ENCODE data around the gene TMEM63A. TPM values are rescaled to one million over a fixed set of nuclear protein-coding genes. Genes with fewer than 3 reads are reported as not detected.

Gene TMEM63A
- total RNA-seq, 1 donor from 2014 or later = 75.7 TPM

DNA sequence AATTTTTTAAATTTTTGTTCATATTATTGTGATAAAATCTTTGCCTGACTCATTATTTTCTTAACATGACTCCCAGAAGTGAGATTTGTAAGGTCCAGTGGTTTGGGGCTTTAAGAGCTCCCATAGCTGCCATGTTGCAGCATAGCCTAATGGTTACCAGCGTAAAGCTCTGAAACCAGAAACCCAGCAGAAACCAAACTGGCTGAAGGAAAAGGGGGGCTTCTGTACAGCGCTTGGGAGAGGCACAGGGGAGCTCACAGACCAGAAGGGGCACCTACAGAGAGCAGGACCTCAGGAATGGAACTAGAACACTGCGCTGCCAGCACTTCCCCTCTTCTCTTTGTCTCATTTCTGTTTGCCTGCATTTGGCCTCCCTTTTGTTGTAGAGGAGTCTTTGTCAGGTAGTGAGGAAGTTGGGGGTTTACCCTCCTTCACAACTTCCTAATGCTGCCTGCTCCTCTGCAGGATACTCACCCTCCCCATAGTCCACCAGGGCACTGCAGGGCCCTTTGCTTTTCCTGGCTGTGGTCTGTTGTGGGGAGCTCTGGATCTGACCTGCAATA, 44.5 kb upstream of the TMEM63A start:
- Mint-ChIP-seq H3K36me3 (no peaks in the 10 kb centered on the region), H3K27me3 (ENCODE audit: low read depth) (no peaks in the 10 kb centered on the region), H3K4me1 (peaks cover 16% of the 10 kb centered on the region), H3K9me3 (no peaks in the 10 kb centered on the region), H3K27ac (no peak overlapping the region), H3K4me3 (no peak overlapping the region)
- TF ChIP-seq, protein P1, sequence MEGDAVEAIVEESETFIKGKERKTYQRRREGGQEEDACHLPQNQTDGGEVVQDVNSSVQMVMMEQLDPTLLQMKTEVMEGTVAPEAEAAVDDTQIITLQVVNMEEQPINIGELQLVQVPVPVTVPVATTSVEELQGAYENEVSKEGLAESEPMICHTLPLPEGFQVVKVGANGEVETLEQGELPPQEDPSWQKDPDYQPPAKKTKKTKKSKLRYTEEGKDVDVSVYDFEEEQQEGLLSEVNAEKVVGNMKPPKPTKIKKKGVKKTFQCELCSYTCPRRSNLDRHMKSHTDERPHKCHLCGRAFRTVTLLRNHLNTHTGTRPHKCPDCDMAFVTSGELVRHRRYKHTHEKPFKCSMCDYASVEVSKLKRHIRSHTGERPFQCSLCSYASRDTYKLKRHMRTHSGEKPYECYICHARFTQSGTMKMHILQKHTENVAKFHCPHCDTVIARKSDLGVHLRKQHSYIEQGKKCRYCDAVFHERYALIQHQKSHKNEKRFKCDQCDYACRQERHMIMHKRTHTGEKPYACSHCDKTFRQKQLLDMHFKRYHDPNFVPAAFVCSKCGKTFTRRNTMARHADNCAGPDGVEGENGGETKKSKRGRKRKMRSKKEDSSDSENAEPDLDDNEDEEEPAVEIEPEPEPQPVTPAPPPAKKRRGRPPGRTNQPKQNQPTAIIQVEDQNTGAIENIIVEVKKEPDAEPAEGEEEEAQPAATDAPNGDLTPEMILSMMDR (IDR thresholded peaks at IDR 0.05; ENCODE audit: unreplicated experiment) = no peak
- no peak for DNase-seq (ENCODE audit: low spot score in 2 of 2, unreplicated experiment in 2 of 2)

DNA sequence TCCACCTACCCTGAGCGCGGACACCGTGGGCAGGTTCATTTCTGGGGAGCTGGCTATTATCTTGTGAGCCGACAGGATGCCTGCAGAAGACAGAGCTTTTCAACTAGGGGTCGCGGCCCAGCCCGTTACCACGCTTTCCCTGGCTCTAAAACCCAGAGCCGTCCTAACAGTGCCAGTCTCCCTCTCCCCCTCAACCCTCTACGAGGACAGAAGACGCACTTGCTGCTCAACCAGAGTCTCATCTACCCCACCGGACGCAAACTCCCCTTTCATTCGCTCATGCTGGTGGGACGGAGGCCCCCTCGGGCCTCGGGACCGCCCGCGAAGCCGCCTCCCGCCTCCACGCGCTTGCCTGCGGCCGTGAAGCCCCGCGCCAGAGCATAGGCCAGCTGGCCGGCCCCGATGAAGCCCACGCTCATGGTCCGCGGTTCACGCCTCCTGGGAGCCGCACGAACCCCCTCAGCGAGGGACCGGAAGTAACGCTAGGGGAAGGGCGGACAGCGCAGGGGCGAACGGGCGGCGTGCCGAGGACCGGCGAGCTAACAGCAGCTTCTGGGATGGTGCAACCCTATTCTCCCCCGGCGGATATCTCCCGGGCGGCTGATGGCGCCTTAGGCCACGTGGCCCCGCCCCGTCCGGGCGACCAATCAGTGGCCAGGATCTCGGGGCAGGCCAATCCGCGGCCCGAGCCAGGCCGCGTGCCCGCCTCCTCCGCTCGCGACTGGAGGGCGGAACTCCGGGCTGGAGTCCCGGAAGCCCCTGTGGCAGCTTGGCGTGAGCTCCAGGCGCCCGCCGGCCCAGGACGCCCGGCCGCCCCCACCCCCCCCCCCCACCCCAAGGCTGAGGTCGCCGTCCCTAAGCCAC, 41.7 kb upstream of the TMEM63A start, which contains the start of gene PYCR2:
Gene PYCR2 (minus strand): TSS at position 559 of the 864 bp plus-strand sequence. CDS start 140 bp downstream, at position 419.
- Mint-ChIP-seq H3K27me3 (ENCODE audit: low read depth) (no peaks in the 10 kb centered on the region), H3K4me3 (peak within 1 kb of the TSS; percentile 90), H3K27ac (peak within 1 kb of the TSS; percentile 95), H3K9me3 (no peaks in the 10 kb centered on the region), H3K36me3 (peaks cover 8% of the 10 kb centered on the region), H3K4me1 (peaks cover 11% of the 10 kb centered on the region)
- peak; percentile 92 to 96 for DNase-seq (ENCODE audit: low spot score in 2 of 2, unreplicated experiment in 2 of 2)
- TF ChIP-seq, protein P1 (IDR thresholded peaks at IDR 0.05; ENCODE audit: unreplicated experiment) = no peak

DNA sequence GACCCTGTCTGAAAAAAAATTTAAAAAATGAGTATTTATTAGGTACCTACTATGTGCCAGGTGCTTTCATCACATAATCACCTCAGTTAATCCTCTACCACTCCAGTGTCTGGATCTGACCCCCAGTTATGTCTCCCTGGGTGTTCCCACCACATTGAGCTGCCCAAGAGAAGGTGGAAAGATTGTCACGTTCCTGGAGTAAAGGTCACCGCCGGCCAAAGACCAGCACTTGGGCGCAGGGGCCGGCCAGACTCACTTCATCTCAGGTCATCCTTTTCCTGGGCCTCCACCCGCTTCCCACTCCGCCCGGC, 41.2 kb upstream of the TMEM63A start:
- peak overlapping the region; percentile 90 for H3K4me3 Mint-ChIP-seq
- DNase-seq (ENCODE audit: low spot score in 2 of 2, unreplicated experiment in 2 of 2) = no peak
- peaks cover 8% of the 10 kb centered on the region for H3K36me3 Mint-ChIP-seq
- TF ChIP-seq, protein P1 (IDR thresholded peaks at IDR 0.05; ENCODE audit: unreplicated experiment) = no peak
- peaks cover 11% of the 10 kb centered on the region for H3K4me1 Mint-ChIP-seq
- H3K9me3 Mint-ChIP-seq = no peaks in the 10 kb centered on the region
- no peaks in the 10 kb centered on the region for H3K27me3 Mint-ChIP-seq (ENCODE audit: low read depth)
- peak overlapping the region; percentile 95 for H3K27ac Mint-ChIP-seq

DNA sequence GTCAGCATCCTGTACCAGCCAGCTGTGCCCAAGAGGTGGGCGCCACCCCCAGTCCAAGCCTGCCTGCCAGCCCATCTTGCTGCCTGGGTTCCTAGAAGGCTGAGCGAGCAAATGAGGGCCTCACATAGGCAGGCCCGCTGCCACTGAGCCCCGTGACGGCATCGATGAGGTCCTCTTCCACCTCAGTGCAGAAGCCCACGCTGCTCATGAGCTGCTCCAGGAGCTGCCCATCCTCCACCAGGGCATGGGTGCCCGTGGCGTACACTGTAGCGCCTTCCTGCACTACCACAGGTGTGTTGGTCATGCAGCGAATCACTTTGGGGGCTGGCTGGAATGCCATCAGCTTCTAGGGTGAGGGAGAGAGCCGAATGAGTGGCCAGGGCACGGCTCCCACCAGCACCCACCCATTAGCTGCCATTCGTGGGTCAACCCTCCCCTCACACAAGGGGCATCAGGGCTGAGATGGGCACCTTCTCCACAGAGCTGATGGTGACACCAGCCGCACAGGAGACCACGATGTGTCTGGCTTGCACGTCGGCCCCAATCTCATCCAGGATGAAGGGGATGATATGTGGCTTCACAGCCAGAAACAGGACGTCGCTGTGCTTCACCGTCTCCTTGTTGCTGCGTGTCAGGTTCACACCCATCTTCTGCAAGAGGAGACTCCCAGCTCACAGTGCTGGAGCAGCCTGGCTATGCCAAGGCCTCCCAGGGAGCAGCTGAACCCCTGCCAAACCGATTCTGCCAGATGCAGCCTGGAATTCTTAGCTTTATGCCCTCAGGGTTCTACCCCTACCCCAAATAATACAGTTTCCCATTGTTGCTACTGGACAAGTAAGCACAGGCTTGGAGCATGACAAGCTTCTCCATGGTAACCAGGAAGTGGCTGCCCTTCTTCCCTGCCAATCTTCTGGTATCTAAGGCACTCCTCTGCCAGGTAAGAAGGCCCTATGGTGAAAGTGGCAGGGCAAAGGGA, 39.8 kb upstream of the TMEM63A start:
- DNase-seq (ENCODE audit: low spot score in 2 of 2, unreplicated experiment in 2 of 2) = no peak
- H3K36me3 Mint-ChIP-seq = peaks cover 14% of the 10 kb centered on the region
- H3K4me1 Mint-ChIP-seq = peaks cover 11% of the 10 kb centered on the region
- no peak overlapping the region for H3K27ac Mint-ChIP-seq
- H3K27me3 Mint-ChIP-seq (ENCODE audit: low read depth) = no peaks in the 10 kb centered on the region
- TF ChIP-seq, protein P1 (IDR thresholded peaks at IDR 0.05; ENCODE audit: unreplicated experiment) = no peak
- peak overlapping the region; percentile 90 for H3K4me3 Mint-ChIP-seq
- no peaks in the 10 kb centered on the region for H3K9me3 Mint-ChIP-seq

DNA sequence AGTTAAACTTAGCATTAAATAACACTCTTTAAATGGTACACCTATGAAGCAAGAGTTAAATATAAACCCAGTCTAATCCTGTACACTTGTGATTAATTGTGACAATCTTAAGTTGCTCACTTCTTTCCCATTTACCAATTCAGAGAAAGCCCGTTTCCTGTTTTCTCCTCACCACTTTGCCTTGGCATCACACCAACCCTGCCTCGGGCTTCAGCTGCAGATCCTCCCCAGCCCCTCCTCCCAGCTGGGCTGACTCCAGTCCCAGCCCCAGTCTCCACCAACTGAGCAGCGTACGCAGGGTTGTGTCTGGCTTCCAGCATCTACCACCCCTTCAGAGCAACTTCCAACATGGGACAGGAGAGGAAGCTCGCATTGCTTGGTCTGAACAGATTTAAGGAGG, 37.7 kb upstream of the TMEM63A start:
- TF ChIP-seq, protein P1 (IDR thresholded peaks at IDR 0.05; ENCODE audit: unreplicated experiment) = no peak
- peaks cover 17% of the 10 kb centered on the region for H3K4me1 Mint-ChIP-seq
- H3K4me3 Mint-ChIP-seq = no peak overlapping the region
- H3K27me3 Mint-ChIP-seq (ENCODE audit: low read depth) = no peaks in the 10 kb centered on the region
- H3K9me3 Mint-ChIP-seq = no peaks in the 10 kb centered on the region
- peaks cover 19% of the 10 kb centered on the region for H3K36me3 Mint-ChIP-seq
- DNase-seq (ENCODE audit: low spot score in 2 of 2, unreplicated experiment in 2 of 2) = no peak
- H3K27ac Mint-ChIP-seq = no peak overlapping the region

Measured in mesothelial cell of epicardium (in vitro differentiated cells).